Stimulated activated CD4-positive, alpha-beta T cell treated with anti-CD3 and anti-CD28 coated beads, Interleukin-15, amount 100 ng/mL, for 48 hours (primary cell): Measurements from ENCODE around the gene ERVH48-1.
"Not testable (repeated sequence)": the region's sequence is repeated elsewhere in the genome, so short reads cannot be mapped to it uniquely, and the experiment has no call there.

Experiments used
- DNase-seq, 2 donors: peaks; one replicate each; pipeline ENCODE4 v3.0.0-alpha.2; 2020; ENCODE audit warnings: low read depth in 2 of 2

ERVH48-1 gene

DNA sequence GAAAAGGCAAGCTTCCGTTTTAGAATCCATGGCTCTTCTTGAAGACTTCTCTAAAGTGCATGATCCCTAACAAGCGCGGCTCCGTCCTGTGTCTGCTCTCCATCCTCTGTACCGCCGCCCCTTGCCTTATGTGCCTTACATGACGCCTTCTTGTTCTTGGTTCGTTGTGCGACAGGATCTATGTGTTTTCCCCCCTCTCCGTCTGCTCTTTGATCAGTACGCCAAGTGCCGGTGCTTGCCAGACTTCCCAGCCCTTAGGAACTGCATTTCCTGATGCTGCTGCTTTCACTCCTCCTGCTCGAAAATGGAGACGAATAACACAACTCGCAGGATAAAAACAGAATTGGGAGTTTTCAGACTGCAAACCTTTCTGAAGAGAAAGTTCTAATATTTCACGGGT, 19.2 kb downstream of the ERVH48-1 start:
- DNase-seq, result no peak

DNA sequence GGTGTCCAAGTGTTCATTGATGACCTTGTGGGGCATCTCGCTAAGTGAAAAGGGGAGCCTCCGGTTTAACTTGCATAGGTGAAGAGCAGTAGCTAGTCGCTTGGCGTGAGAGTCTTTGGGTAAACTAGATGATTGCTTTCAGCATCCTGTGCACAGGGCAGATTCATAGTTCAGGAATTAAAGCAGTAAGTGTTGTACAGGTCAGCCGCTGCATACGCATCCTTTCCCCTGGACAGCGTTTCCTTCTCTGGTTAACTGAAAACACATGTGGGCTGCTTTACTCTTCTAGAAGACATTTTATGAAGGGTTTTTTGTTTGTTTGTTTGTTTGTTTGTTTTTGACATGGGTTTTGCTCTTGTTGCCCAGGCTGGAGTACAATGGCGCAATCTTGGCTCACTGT, 20.2 kb downstream of the ERVH48-1 start:
- DNase-seq, result no peak

DNA sequence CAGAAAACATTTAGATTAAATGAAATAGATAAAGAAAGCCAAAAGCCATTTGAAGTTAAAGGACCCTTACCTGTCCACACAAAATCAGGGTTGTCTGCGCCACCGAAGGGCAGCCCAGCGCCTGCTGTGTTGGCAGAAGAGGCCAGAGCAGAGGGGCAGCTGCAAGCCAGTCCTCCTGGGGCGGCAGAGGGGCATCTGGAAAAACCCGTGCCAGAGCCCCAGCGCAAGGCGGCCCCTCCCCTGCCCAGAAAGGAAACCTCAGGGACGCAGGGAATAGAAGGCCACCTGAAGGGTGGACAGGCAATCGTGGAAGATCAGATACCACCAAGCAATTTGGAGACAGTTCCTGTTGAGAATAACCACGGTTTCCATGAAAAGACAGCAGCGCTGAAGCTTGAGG, 21.6 kb downstream of the ERVH48-1 start:
- no peak for DNase-seq

DNA sequence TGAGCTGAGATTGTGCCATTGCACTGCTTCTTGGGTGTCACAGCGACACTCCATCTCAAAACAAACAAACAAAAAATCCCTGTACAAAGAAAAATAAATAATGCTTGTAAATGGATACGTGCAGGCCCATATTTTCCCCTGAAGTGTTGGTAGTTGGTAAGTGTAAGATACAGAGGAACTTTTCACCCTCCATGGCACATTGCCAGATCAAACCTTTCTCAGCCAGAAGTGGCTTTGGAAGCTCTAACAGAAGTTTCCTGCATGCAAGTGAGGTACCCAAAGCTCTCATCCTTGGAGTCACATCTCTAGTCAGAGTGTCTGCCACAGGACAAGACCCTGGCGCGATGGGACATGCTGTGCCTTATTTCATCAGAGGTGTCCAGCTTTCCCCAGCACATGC, 25.0 kb downstream of the ERVH48-1 start:
- DNase-seq, result no peak

DNA sequence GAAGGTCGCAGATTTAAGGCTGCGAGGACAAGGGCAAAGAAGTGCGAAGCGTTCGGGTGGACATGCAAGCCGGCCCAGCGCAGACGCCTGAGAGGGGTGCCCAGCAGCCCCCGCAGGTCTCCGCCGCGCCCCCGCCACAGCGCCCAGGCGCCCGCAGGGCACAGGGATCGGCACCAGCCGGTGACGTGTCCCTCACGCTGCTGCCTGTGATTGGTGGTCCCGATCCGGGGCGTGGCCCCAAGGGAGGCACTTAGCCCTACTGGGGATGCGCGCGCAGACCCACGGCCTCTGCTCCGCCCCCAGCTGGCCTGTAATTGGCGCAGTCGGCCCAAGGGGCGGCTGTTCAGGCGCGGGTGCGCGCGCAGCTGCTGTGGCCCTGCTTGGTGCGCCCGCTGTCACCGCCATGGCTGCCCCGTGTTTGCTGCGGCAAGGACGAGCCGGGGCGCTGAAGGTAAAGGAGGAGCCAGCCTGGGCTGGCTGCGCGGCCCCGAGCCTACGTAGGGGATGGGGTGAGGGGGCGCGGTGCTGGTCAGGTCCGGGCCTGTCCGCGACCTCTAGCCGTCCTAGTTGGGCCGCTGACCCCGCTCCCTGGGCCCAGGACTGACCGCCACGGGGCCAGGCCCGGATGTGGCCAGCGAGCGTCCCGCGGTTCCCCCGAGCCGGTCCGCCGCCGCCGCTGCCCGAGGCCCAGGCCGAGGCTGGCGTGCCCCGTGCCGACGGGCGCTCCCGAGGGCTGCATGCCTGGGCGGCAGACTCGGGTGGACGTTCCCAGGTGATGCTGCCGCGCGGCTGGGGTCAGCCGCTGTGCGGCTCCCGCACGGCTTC, 32.3 kb downstream of the ERVH48-1 start, which contains the start of gene NDUFV3:
Gene NDUFV3 (plus strand): TSS at position 379 of the 825 bp plus-strand sequence. CDS start 25 bp downstream, at position 404.
- peak; percentile 100 for DNase-seq

DNA sequence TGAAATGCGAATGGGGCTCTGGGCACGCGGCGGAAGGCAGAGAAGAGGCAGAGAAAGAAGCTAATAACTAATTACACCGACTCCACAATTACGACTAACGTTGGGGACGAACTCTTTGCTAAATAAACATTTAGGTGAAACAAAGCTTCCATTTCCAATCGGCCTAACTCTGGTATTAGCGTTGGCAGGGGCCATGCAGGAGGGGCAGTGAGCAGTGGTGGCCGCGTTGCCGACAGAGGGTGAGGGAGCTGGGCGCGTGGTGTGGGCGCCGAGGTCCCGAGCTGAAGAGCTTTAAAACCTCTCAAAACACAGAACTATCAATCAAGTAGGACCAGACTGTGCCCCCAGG, 32.9 kb downstream of the ERVH48-1 start:
- no peak for DNase-seq

- DNase-seq, result no peak
These were observed 38.1 kb downstream of the ERVH48-1 start for GRCh38 chr21:42887326-42887725.

GRCh38 chr21:42883921-42884320, 41.5 kb downstream of the ERVH48-1 start:
- no peak for DNase-seq

DNA sequence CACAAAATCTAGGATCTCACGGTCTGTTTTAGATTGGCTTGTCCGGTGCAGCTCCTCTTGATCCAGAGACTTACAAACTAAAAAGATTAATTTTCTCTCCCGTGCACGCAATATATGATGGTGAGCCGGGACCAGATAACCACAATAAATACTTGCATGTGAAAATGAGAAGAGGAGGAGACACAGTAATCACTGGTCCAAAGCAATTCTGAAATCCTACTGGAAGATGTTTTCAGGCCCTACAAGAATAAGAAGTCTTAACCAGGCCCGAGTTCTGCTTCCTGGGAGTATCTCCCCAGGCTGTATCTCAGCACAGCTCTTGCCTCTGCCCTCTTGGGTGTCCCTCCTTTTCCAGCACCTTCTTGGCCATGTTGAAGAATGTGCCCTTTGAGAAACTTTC, 45.1 kb downstream of the ERVH48-1 start:
- no peak for DNase-seq

DNA sequence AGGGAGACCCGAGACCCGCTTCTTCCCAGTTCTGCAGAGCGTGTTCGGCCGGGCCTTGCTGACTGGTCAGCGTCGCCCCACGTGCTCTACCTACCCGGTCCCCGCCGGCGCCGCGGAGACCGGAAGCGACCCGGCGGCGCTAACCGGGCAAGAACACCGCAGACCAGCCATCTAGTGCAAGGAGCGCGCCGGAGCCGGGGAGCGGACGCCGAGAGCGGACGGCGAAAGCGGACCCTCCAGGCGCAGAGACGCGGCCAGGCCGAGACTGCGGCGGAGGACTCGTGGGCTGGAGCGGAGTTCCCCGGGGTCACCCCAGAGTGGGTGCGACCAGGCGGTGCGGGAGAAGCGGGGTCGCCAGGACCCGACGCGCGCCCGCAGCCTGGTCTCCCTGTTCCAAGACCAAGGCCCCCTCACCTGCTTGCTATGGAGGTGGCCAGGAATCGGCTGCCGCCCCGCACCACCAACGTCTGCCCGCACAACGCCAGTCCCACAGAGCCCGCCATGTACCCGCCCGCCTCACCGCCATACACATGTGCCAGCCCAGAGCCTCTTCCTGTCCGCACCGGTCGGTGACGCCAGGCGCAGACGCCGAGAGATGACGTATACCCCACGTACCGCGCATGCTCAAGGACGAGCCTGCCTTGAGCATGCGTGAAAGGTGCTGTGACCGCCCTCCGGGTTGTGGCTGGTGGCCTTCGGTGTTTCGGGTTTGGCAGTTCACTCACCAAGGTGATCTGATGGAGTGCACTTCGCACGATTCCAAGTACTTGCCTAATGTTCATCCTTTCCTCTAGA, 46.2 kb downstream of the ERVH48-1 start, which contains the start of gene WDR4:
Gene WDR4 (minus strand): TSS at position 547 of the 795 bp plus-strand sequence. CDS start 44 bp downstream, at position 503.
- DNase-seq, result peak; percentile 98

GRCh38 chr21:42878678-42878992, 46.8 kb downstream of the ERVH48-1 start:
- DNase-seq, result no peak

DNA sequence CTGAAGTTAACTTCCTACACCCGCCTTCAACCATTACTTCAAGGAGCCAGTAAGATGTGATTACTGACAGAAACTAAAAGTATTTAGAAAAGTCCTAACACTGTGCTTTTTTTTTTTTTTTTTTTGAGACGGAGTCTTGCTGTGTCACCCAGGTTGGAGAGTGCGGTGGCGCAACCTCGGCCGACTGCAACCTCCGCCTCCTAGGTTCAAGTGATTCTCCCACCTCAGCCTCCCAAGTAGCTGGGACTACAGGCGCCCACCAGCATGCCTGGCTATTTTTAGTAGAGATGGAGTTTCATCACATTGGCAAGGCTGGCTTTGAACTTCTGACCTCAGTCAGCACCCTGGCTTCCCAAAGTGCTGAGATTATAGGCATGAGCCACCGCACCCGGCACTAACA, 49.6 kb downstream of the ERVH48-1 start:
- not testable (repeated sequence) for DNase-seq

DNA sequence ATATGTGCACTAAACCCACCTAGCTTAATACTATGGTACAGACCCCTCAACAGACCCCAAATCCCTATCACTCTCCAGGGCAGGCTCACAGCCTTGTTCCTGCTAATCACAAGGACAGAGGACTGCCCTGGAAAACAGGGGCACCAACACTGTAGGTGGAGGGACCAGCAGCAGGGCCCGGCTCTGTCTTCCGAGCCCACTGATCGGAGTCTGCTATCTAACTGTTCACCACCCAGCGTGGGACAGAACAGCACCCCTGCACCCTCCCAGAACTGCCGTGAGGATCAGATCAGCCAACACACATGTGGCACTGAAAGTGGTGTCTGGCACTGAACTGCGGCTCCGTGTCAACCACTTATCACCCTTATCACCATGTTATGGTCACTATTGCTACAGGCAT, 52.3 kb downstream of the ERVH48-1 start:
- no peak for DNase-seq

GRCh38 chr21:42868196-42868595, 57.2 kb downstream of the ERVH48-1 start:
- DNase-seq, result no peak
